Osteoblast (primary cell): Measurements from ENCODE around the gene CCDC106. TPM values are rescaled to one million over a fixed set of nuclear protein-coding genes. Genes with fewer than 3 reads are reported as not detected.

Experiments
- DNase-seq: peaks from one replicate; pipeline ENCODE4 v3.0.0; 2011; ENCODE audit warnings: low spot score, mixed read lengths; ENCODE audit not compliant: insufficient read length; ENCODE audit errors: missing footprints
- H2AFZ ChIP-seq: 2 replicates; pipeline ENCODE4 v1.6.0; 2011; ENCODE audit warnings: mild to moderate bottlenecking, low read length
- H3K27ac ChIP-seq: 2 replicates; pipeline ENCODE4 v1.5.1; 2011; ENCODE audit warnings: mild to moderate bottlenecking, low read depth, low read length, moderate library complexity
- H3K27me3 ChIP-seq: 2 replicates; pipeline ENCODE4 v1.6.0; 2012; ENCODE audit warnings: mild to moderate bottlenecking, control low read depth, inconsistent platforms, low read length, moderate library complexity; ENCODE audit not compliant: insufficient read depth
- H3K36me3 ChIP-seq: 2 replicates; pipeline ENCODE4 v1.5.1; 2011; ENCODE audit warnings: mild to moderate bottlenecking, low read length, control low read depth, moderate library complexity; ENCODE audit not compliant: insufficient read depth
- H3K4me1 ChIP-seq: 2 replicates; pipeline ENCODE4 v1.5.1; 2011; ENCODE audit warnings: mild to moderate bottlenecking, low read length, control low read depth, moderate library complexity; ENCODE audit not compliant: insufficient read depth
- H3K4me2 ChIP-seq: 2 replicates; pipeline ENCODE4 v1.6.0; 2011; ENCODE audit warnings: mild to moderate bottlenecking, low read length; ENCODE audit not compliant: insufficient read depth
- H3K4me3 ChIP-seq: fragments of 200-600 bp; sonication (generic); 3 replicates; pipeline ENCODE4 v1.5.1; 2012; ENCODE audit warnings: mild to moderate bottlenecking, low read length, inconsistent platforms; ENCODE audit not compliant: insufficient read depth
- H3K79me2 ChIP-seq: 2 replicates; pipeline ENCODE4 v1.6.0; 2012; ENCODE audit warnings: mild to moderate bottlenecking, low read length, control low read depth, inconsistent platforms; ENCODE audit not compliant: insufficient read depth
- H3K9me3 ChIP-seq: 2 replicates; pipeline ENCODE4 v1.5.1; 2011; ENCODE audit warnings: low read depth, low read length, control low read depth
- H4K20me1 ChIP-seq: 2 replicates; pipeline ENCODE4 v1.6.0; 2012; ENCODE audit warnings: mild to moderate bottlenecking, low read length, control low read depth; ENCODE audit not compliant: insufficient read depth
- total RNA-seq: library from RNA; depleted of rRNA; stranded (reverse); fragments of >200 nt; gene quantifications from 2 replicates; pipeline ENCODE4 v1.2.3, GENCODE V29; 2012
- TF ChIP-seq, protein P1 (sequence below): IDR thresholded peaks from 2 replicates; pipeline ENCODE4 v1.5.1; 2011; ENCODE audit warnings: mild to moderate bottlenecking, low read depth, low read length, moderate library complexity; ENCODE audit errors: extremely low read depth

CCDC106 gene
- total RNA-seq, 1 donor = 10.5 TPM

DNA sequence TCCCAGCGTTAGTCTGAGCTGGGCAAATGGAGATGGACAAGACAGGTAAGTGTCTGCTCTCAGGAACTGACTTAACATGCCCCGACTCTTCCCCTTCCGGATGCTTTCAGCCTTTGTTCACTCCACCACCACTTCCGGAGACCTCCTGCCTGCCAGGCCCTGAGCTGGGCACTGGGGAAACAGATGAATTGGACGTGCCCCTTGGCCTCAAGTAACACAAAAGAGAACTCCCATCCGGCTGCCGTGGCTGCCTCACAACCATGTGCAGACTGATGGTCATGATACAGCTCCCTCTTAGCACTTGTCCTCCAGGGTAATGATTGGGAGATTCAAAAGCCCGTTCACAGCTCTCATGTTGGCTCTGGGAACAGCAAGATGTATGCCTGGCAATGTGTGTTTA lies 30.6 kb upstream of the CCDC106 start:
- Histone ChIP-seq H3K4me2 (no peak overlapping the region), H3K36me3 (peaks cover 16% of the 10 kb centered on the region), H3K4me3 (no peak overlapping the region), H3K9me3 (no peaks in the 10 kb centered on the region), H3K79me2 (peaks cover 6% of the 10 kb centered on the region), H4K20me1 (peaks cover 7% of the 10 kb centered on the region), H3K27me3 (no peaks in the 10 kb centered on the region), H3K4me1 (no peaks in the 10 kb centered on the region), H3K27ac (no peak overlapping the region), H2AFZ (no peak overlapping the region)
- TF ChIP-seq, protein P1, sequence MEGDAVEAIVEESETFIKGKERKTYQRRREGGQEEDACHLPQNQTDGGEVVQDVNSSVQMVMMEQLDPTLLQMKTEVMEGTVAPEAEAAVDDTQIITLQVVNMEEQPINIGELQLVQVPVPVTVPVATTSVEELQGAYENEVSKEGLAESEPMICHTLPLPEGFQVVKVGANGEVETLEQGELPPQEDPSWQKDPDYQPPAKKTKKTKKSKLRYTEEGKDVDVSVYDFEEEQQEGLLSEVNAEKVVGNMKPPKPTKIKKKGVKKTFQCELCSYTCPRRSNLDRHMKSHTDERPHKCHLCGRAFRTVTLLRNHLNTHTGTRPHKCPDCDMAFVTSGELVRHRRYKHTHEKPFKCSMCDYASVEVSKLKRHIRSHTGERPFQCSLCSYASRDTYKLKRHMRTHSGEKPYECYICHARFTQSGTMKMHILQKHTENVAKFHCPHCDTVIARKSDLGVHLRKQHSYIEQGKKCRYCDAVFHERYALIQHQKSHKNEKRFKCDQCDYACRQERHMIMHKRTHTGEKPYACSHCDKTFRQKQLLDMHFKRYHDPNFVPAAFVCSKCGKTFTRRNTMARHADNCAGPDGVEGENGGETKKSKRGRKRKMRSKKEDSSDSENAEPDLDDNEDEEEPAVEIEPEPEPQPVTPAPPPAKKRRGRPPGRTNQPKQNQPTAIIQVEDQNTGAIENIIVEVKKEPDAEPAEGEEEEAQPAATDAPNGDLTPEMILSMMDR = no peak
- DNase-seq = peak; percentile 62

DNA sequence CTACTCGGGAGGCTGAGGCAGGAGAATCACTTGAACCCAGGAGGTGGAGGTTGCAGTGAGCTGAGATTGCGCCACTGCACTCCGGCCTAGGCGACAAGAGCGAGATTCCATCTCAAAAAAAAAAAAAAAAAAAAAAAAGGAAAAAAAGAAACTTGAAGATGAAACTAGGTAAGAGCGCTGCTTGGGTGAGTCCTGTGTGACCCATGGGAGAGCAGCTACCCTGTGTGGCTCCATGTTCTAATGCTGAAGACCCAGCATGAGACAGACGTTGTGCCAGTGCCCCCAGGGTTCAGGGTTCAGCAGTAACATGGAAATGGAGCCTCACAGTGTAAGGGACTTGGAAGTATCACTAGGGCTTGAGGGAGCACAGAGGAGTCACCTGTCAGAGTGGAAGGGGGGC lies 29.6 kb upstream of the CCDC106 start:
- TF ChIP-seq, protein P1 = no peak
- no peaks in the 10 kb centered on the region for H3K9me3 ChIP-seq
- H3K4me3 ChIP-seq = no peak overlapping the region
- peaks cover 6% of the 10 kb centered on the region for H3K79me2 ChIP-seq
- no peak overlapping the region for H3K4me2 ChIP-seq
- no peaks in the 10 kb centered on the region for H3K27me3 ChIP-seq
- no peak overlapping the region for H3K27ac ChIP-seq
- H3K4me1 ChIP-seq = no peaks in the 10 kb centered on the region
- no peak overlapping the region for H2AFZ ChIP-seq
- peak; percentile 58 for DNase-seq
- peaks cover 3% of the 10 kb centered on the region for H4K20me1 ChIP-seq
- peaks cover 16% of the 10 kb centered on the region for H3K36me3 ChIP-seq

DNA sequence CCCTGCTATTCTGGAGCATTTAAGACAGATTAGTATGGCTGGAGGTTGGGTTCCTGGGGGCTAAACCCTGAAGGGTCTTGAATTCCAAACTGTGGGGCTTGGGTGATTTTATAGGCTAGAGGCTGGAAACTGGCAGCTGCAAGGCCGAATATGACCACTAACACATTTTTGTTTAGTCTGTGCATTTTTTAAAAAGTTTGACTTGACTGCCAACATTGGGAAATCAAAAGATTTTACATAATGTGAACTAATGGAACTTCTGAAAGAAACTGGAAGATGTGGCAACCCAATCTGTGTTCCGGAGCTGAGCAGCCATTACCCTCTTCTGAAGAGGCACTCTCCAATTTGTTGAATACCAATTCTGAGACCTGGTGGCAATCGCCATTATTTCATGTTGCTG lies 28.7 kb upstream of the CCDC106 start:
- Histone ChIP-seq H3K36me3 (peaks cover 16% of the 10 kb centered on the region), H3K27ac (no peak overlapping the region)

DNA sequence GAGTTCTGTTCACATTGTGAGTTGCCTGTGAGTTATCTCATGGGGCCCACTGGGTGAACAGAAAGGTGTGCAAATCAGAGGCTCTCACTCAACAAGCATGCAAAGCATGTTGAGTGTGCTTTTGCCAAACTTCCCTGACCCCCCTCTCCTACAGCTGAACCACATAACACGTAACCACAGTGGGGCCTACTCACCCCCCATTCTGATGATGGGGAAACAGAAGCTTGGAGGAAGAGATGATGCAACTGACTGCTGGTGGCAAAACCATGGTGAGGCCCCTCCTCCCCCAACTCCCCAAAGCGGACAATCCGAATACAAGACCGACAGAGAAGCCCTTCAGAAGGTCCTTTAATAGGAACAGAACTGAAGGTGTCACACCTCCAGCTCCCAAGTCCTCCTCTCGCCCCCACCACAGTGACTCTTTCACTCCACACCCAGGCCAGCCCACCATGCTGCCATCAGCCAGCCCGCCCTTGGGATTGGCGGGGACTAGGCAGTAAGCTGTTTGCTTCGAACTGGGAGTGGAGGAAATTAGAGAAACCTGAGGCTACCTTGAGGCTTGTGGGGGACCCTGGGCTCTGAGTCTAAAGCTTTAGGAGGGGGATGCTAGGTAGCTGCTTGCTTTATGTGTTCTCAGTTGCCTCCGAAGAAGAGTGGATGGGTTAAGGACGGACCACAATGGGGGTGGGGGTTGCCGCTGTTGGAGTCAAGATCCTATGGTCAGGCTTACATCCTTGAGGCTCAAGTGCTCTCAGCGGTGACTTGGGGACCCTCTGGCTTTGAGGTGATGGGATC lies 27.4 kb upstream of the CCDC106 start:
- Histone ChIP-seq H3K4me3 (no peak overlapping the region), H3K36me3 (peaks cover 16% of the 10 kb centered on the region)

More for the DNA sequence above, 28.7 kb upstream of the CCDC106 start:
- Histone ChIP-seq H3K27me3 (no peaks in the 10 kb centered on the region), H3K4me2 (no peak overlapping the region), H3K4me1 (no peaks in the 10 kb centered on the region), H3K4me3 (no peak overlapping the region), H4K20me1 (peaks cover 7% of the 10 kb centered on the region), H3K9me3 (no peaks in the 10 kb centered on the region), H3K79me2 (peaks cover 7% of the 10 kb centered on the region), H2AFZ (no peak overlapping the region)
- TF ChIP-seq, protein P1 = no peak
- peak; percentile 85 for DNase-seq

More for the DNA sequence above, 27.4 kb upstream of the CCDC106 start:
- peak; percentile 64 for DNase-seq
- Histone ChIP-seq H3K27me3 (no peaks in the 10 kb centered on the region), H3K79me2 (peaks cover 4% of the 10 kb centered on the region), H3K4me1 (peaks cover 4% of the 10 kb centered on the region), H3K27ac (no peak overlapping the region), H2AFZ (no peak overlapping the region), H3K4me2 (no peak overlapping the region), H4K20me1 (peaks cover 7% of the 10 kb centered on the region), H3K9me3 (no peaks in the 10 kb centered on the region)
- TF ChIP-seq, protein P1 = no peak
